Measurements from ENCODE around the gene TRAK1. TPM values are rescaled to one million over a fixed set of nuclear protein-coding genes. Genes with fewer than 3 reads are reported as not detected.

Gene TRAK1
- total and polyA plus RNA-seq, 4 donors: 18.2 to 65.4 (median 32.5) TPM

DNA sequence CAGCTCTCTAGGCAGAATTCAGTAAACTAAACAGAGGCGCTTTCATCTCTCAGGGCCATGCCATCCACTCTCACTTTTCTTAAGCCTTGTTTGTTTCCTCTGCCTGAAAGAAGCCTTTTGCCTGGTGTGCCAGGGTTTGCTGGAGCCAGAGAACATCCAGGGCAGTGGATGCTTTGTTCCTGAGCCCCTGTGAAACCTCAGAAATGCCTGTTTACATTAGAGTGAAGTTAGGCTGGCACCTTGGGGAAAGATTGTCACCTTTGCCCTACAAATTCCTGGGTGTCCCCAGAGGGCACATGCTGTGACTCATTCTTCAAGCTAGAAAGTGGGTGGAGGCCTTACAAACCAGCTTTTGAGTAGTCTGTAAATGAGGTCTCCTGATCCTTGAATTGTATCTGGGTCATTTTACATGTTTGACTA, 10.7 kb upstream of the TRAK1 start:
- H3K9me3 ChIP-seq (ENCODE audit: control insufficient read depth in 4 of 4, insufficient read depth in 3 of 4, low read length in 3 of 4): peaks cover 0 to 3% (median under 1%) of the 10 kb centered on the region in 4 donors
- no peak overlapping the region for H3K9ac ChIP-seq (ENCODE audit: insufficient read depth in 1 of 2, low read length in 2 of 2)
- TF ChIP-seq CTCF (IDR thresholded peaks at IDR 0.05; ENCODE audit: control extremely low read depth, extremely low read depth): no peak
- peak; percentile 91 for ATAC-seq (ENCODE audit: insufficient read depth, low FRiP score)
- no peaks in the 10 kb centered on the region for H3K27me3 ChIP-seq (ENCODE audit: control insufficient read depth in 3 of 3, insufficient read depth in 3 of 3, low read length in 2 of 3)
- peaks cover 0 to 31% (median 5%) of the 10 kb centered on the region in 5 donors for H3K4me1 ChIP-seq (ENCODE audit: control insufficient read depth in 5 of 5, insufficient read depth in 5 of 5, low read length in 5 of 5)
- no peaks in the 10 kb centered on the region for H3K36me3 ChIP-seq (ENCODE audit: control insufficient read depth in 4 of 4, insufficient read depth in 4 of 4, low read length in 4 of 4)
- DNase-seq: no peak
- no peak overlapping the region for H3K4me3 ChIP-seq
- H3K27ac ChIP-seq (ENCODE audit: low read depth in 1 of 2, low read length in 1 of 2): peak overlapping the region; percentile 78 to 89
- 49 to 81% methylated on average over 1 of the region's 1 CpG for WGBS, 2 donors

GRCh38 chr3:42081838-42082473, 9.2 kb upstream of the TRAK1 start:
- H3K4me3 ChIP-seq: no peak overlapping the region
- H3K9ac ChIP-seq (ENCODE audit: insufficient read depth in 1 of 2, low read length in 2 of 2): no peak overlapping the region
- H3K9me3 ChIP-seq (ENCODE audit: control insufficient read depth in 4 of 4, insufficient read depth in 3 of 4, low read length in 3 of 4): peaks cover 0 to 3% (median 0%) of the 10 kb centered on the region in 4 donors
- H3K27ac ChIP-seq (ENCODE audit: low read depth in 1 of 2, low read length in 1 of 2): peak overlapping the region in 1 of 2 donors; percentile 64
- no peak for ATAC-seq (ENCODE audit: insufficient read depth, low FRiP score)
- peaks cover 0 to under 1% (median 0%) of the 10 kb centered on the region in 4 donors for H3K36me3 ChIP-seq (ENCODE audit: control insufficient read depth in 4 of 4, insufficient read depth in 4 of 4, low read length in 4 of 4)
- TF ChIP-seq CTCF (IDR thresholded peaks at IDR 0.05; ENCODE audit: control extremely low read depth, extremely low read depth): no peak
- H3K27me3 ChIP-seq (ENCODE audit: control insufficient read depth in 3 of 3, insufficient read depth in 3 of 3, low read length in 2 of 3): no peaks in the 10 kb centered on the region
- DNase-seq: no peak
- 68 to 78% methylated on average over 7 of the region's 7 CpGs for WGBS, 2 donors
- H3K4me1 ChIP-seq (ENCODE audit: control insufficient read depth in 5 of 5, insufficient read depth in 5 of 5, low read length in 5 of 5): peaks cover 0 to 36% (median 5%) of the 10 kb centered on the region in 5 donors

DNA sequence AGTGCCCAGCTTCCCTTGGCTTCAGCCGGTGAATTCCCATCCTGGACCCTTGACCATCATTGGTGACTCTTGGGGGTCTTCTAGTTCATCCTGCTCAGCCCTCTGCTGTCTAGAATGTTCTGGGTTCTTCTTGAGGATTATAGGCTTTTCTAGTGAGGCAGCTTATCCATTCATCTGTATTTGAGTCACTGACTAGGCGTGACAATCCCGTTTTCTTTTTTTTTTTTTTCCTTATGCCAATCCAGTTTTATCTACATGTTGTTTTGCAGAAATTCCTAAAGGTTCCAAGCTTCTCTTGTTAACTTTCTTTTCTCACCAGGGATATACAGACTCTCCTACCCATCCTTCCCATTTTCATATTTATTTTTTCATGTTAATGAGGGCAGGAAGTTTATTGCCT, 6.6 kb upstream of the TRAK1 start:
- H3K9ac ChIP-seq (ENCODE audit: insufficient read depth in 1 of 2, low read length in 2 of 2): no peak overlapping the region
- no peak overlapping the region for H3K27ac ChIP-seq (ENCODE audit: low read depth in 1 of 2, low read length in 1 of 2)
- H3K4me1 ChIP-seq (ENCODE audit: control insufficient read depth in 5 of 5, insufficient read depth in 5 of 5, low read length in 5 of 5): peaks cover 0 to 34% (median 5%) of the 10 kb centered on the region in 5 donors
- no peak for TF ChIP-seq CTCF (IDR thresholded peaks at IDR 0.05; ENCODE audit: control extremely low read depth, extremely low read depth)
- DNase-seq (no peak), ATAC-seq (ENCODE audit: insufficient read depth, low FRiP score) (no peak)
- peaks cover 0 to 18% (median 5%) of the 10 kb centered on the region in 4 donors for H3K36me3 ChIP-seq (ENCODE audit: control insufficient read depth in 4 of 4, insufficient read depth in 4 of 4, low read length in 4 of 4)
- H3K4me3 ChIP-seq: no peak overlapping the region
- peaks cover 0 to 2% (median 0%) of the 10 kb centered on the region in 4 donors for H3K9me3 ChIP-seq (ENCODE audit: control insufficient read depth in 4 of 4, insufficient read depth in 3 of 4, low read length in 3 of 4)
- 82 to 90% methylated on average over 3 of the region's 3 CpGs for WGBS, 2 donors
- H3K27me3 ChIP-seq (ENCODE audit: control insufficient read depth in 3 of 3, insufficient read depth in 3 of 3, low read length in 2 of 3): no peaks in the 10 kb centered on the region

Data from lung (tissue), 12 donors.